ENCODE results near the gene LHFPL2.
"Not testable (repeated sequence)": the region's sequence is repeated elsewhere in the genome, so short reads cannot be mapped to it uniquely, and the experiment has no call there.

The LHFPL2 gene

GRCh38 chr5:78648359-78649210, at the start of gene LHFPL2:
Gene LHFPL2, minus strand, starts transcription at chr5:78648772. Its CDS starts 138,559 bp downstream, at chr5:78510213.
- no peak for DNase-seq (ENCODE audit: low spot score)

GRCh38 chr5:78696637-78697036, 48.1 kb upstream of the LHFPL2 start:
- no peak for DNase-seq (ENCODE audit: low spot score)

GRCh38 chr5:78696052-78696451, 47.5 kb upstream of the LHFPL2 start:
- not testable (repeated sequence) for DNase-seq (ENCODE audit: low spot score)

GRCh38 chr5:78693339-78693738, 44.8 kb upstream of the LHFPL2 start:
- DNase-seq (ENCODE audit: low spot score): no peak

GRCh38 chr5:78691084-78691960, 42.8 kb upstream of the LHFPL2 start:
- DNase-seq (ENCODE audit: low spot score): no peak

GRCh38 chr5:78690253-78690972, 41.8 kb upstream of the LHFPL2 start:
- DNase-seq (ENCODE audit: low spot score): no peak

GRCh38 chr5:78689540-78690252, 41.1 kb upstream of the LHFPL2 start:
- DNase-seq (ENCODE audit: low spot score): no peak

- DNase-seq (ENCODE audit: low spot score): not testable (repeated sequence)
Observed at GRCh38 chr5:78687514-78687913, 38.9 kb upstream of the LHFPL2 start.

GRCh38 chr5:78683905-78684304, 35.3 kb upstream of the LHFPL2 start:
- DNase-seq (ENCODE audit: low spot score): not testable (repeated sequence)

GRCh38 chr5:78679905-78680304, 31.3 kb upstream of the LHFPL2 start:
- DNase-seq (ENCODE audit: low spot score): no peak

GRCh38 chr5:78677777-78678668, 29.5 kb upstream of the LHFPL2 start:
- no peak for DNase-seq (ENCODE audit: low spot score)

GRCh38 chr5:78675956-78676730, 27.6 kb upstream of the LHFPL2 start:
- DNase-seq (ENCODE audit: low spot score): no peak

- DNase-seq (ENCODE audit: low spot score): not testable (repeated sequence)
Observed at GRCh38 chr5:78673827-78674226, 25.3 kb upstream of the LHFPL2 start.

GRCh38 chr5:78672154-78672553, 23.6 kb upstream of the LHFPL2 start:
- no peak for DNase-seq (ENCODE audit: low spot score)

- DNase-seq (ENCODE audit: low spot score): no peak
Observed at GRCh38 chr5:78671609-78672008, 23.0 kb upstream of the LHFPL2 start.

GRCh38 chr5:78670701-78671269, 22.2 kb upstream of the LHFPL2 start:
- no peak for DNase-seq (ENCODE audit: low spot score)

- DNase-seq (ENCODE audit: low spot score): no peak
Observed at GRCh38 chr5:78669331-78669730, 20.8 kb upstream of the LHFPL2 start.

GRCh38 chr5:78667461-78668103, 19.0 kb upstream of the LHFPL2 start:
- no peak for DNase-seq (ENCODE audit: low spot score)

- DNase-seq (ENCODE audit: low spot score): not testable (repeated sequence)
Observed at GRCh38 chr5:78666975-78667374, 18.4 kb upstream of the LHFPL2 start.

Measured in CD4-positive, alpha-beta T cell treated with Interleukin-15 for 4 hours (primary cell).